ENCODE data around the gene AGTRAP.

Gene AGTRAP
- 9.6 reads per million, percentile 31 among the genes with 10 or more reads in this experiment for total RNA-seq

GRCh38 chr1:11735854-11736745 lies at the start of gene AGTRAP:
Gene AGTRAP, plus strand, starts transcription at chr1:11736136. Its CDS starts 73 bp downstream, at chr1:11736209.
- DNase-seq = peak; percentile 86

GRCh38 chr1:11688506-11688905 lies 47.4 kb upstream of the AGTRAP start:
- DNase-seq = no peak

- no peak for DNase-seq
These were observed 45.3 kb upstream of the AGTRAP start for GRCh38 chr1:11690397-11691301.

- DNase-seq = no peak
These were observed 44.5 kb upstream of the AGTRAP start, which contains the start of gene DRAXIN for GRCh38 chr1:11691302-11691914. Gene DRAXIN, plus strand, starts transcription at chr1:11691710. Its CDS starts 14,549 bp downstream, at chr1:11706259.

- no peak for DNase-seq
These were observed 43.8 kb upstream of the AGTRAP start for GRCh38 chr1:11691928-11692711.

GRCh38 chr1:11693024-11693590 lies 42.8 kb upstream of the AGTRAP start:
- DNase-seq = peak; percentile 14

GRCh38 chr1:11693917-11694316 lies 42.0 kb upstream of the AGTRAP start:
- DNase-seq = no peak

GRCh38 chr1:11695861-11696260 lies 40.1 kb upstream of the AGTRAP start:
- no peak for DNase-seq

GRCh38 chr1:11697188-11697892 lies 38.6 kb upstream of the AGTRAP start:
- no peak for DNase-seq

GRCh38 chr1:11697893-11698210 lies 38.1 kb upstream of the AGTRAP start:
- DNase-seq = no peak

GRCh38 chr1:11700601-11701467 lies 35.1 kb upstream of the AGTRAP start:
- no peak for DNase-seq

GRCh38 chr1:11701551-11701961 lies 34.4 kb upstream of the AGTRAP start:
- no peak for DNase-seq

GRCh38 chr1:11701981-11702803 lies 33.7 kb upstream of the AGTRAP start:
- no peak for DNase-seq

GRCh38 chr1:11703357-11704193 lies 32.4 kb upstream of the AGTRAP start:
- no peak for DNase-seq

GRCh38 chr1:11704194-11704529 lies 31.8 kb upstream of the AGTRAP start:
- DNase-seq = no peak

GRCh38 chr1:11704691-11705475 lies 31.1 kb upstream of the AGTRAP start:
- DNase-seq = no peak

GRCh38 chr1:11705596-11705995 lies 30.3 kb upstream of the AGTRAP start:
- DNase-seq = no peak

GRCh38 chr1:11706292-11706691 lies 29.6 kb upstream of the AGTRAP start:
- no peak for DNase-seq

All from effector CD4-positive, alpha-beta T cell (primary cell).